ENCODE measurements around the gene COPS8. TPM values are rescaled to one million over a fixed set of nuclear protein-coding genes. Genes with fewer than 3 reads are reported as not detected.

Gene COPS8
- total RNA-seq, 1 donor from 2014 or later = 86.7 TPM

DNA sequence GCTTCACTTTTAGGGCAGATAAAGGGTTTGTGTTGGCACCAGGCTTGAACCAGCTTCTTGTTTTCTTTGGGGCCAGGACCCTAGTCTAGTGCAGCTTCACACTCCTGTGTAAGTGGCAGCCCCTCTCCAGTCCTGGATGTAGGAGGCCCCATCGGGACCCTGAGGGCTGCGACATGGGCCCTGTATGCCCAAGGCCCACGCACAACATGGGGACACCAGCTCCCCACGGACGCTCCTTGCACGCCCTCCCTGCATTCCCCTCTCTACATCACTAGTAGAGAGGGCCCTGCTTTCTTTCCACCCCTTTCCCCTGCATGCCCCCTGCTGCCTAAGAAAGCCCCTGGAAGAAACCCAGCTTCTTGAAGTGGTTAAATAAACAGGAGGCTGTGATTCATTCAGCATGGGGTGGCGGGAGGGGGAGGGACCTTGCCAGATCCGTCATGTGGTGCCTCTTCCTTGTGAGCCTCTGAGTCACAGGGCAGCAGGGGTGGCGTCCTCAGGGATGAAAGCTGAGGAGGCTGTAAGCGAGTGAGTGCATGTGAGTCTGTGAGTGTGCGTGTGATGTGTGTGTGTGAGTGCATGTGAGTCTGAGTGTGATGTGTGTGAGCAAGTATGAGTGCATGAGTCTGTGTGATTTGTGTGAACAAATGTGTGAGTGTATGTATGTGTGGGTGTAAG, 42.5 kb downstream of the COPS8 start:
- DNase-seq (ENCODE audit: low spot score) = peak; percentile 89
- intact Hi-C loops (cut with DNase I) = loop anchor here (5.0 kb wide), 2 partner anchors 284 to 384 kb away; partner anchors contain the start of gene COL6A3

DNA sequence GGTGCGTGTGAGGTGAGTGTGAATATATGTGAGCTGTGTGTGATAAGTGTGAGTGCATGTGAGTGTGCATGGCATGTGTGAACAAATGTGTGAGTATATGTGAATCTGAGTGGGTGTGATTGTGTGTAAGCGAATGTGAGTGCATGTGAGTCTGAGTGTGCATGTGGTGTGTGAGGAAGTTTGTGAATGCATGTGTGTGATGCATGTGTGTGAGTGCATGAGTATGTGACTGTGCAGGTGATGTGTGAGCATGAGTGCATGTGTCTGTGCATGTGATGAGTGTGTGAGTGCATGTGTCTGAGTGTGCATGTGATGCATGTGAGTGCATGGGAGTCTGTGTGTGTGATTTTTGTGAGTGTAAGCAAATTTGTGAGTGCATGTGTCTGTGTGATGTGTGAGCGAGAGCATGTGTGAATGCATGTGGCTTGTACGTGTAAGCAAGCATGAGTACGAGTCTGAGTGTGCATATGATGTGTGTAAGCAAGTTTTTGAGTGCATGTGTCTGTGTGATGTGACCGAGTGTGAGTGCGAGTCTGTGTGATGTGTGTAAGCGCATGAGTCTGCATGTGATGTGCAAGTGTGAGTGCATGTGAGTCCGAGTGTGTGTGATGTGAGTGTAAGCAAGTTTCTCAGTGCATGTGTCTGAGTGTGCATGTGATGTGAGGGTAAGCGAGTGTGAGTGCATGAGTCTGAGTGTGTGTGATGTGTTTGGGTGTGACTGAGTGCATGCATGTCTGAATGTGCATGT, 43.3 kb downstream of the COPS8 start:
- intact Hi-C loops (cut with DNase I) = loop anchor here (5.0 kb wide), 2 partner anchors 283 to 383 kb away; partner anchors contain the start of gene COL6A3
- no peak for DNase-seq (ENCODE audit: low spot score)

DNA sequence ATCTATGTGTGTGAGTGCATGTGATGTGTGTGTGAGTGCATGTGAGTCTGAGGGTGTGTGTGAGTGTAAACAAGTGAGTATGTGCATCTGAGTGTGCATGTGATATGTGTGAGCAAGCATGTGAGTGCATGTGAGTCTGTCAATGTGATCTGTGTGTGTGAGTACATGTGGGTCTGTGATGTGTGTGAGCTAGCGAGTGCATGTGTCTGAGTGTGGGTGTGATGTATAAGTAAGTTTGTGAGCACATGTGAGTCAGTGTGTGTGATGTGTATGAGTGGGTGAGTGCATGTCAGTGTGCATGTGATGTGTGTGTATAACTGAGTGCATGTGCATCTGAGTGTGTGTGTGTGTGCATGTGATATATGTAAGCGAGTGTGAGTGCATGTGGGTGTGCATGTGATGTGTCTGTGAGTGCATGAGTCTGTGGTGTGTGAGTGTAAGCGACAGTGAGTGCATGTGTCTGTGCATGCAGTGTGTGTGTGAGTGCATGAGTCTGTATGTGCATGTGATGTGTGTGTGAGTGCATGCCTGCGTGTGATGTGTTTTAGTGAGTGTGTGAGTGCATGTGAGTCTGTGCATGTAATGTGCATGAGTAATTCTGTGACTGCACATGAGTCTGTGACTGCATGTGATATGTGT, 44.1 kb downstream of the COPS8 start:
- no peak for DNase-seq (ENCODE audit: low spot score)
- intact Hi-C loops (cut with DNase I) = loop anchor here (5.0 kb wide), 2 partner anchors 283 to 383 kb away; partner anchors contain the start of gene COL6A3

- no peak for DNase-seq (ENCODE audit: low spot score)
- intact Hi-C loops (cut with DNase I) = no loop called here
These were observed 45.1 kb downstream of the COPS8 start for GRCh38 chr2:237130562-237131421.

GRCh38 chr2:237131749-237132533, 46.3 kb downstream of the COPS8 start:
- DNase-seq (ENCODE audit: low spot score) = no peak
- intact Hi-C loops (cut with DNase I) = no loop called here

DNA sequence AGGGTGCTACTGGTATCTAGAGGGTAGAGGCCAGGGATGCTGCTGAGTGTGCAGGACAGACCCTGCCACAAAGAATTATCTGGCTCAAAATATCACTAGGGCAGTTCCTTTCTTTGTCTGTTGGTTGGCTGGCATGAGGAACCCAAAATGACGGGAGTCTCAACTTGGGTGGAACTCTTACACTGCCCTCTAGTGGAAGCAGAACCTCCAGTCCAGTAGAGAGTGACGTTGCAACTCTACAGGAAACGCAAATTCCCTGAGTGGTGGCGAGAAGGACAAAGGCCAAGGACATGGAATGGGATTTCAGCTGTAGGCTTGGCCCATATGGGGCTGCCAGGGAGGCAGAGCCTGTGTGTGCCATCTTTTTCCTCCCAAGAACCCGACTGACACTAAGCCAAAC, 47.1 kb downstream of the COPS8 start:
- no peak for DNase-seq (ENCODE audit: low spot score)
- intact Hi-C loops (cut with DNase I) = no loop called here

DNA sequence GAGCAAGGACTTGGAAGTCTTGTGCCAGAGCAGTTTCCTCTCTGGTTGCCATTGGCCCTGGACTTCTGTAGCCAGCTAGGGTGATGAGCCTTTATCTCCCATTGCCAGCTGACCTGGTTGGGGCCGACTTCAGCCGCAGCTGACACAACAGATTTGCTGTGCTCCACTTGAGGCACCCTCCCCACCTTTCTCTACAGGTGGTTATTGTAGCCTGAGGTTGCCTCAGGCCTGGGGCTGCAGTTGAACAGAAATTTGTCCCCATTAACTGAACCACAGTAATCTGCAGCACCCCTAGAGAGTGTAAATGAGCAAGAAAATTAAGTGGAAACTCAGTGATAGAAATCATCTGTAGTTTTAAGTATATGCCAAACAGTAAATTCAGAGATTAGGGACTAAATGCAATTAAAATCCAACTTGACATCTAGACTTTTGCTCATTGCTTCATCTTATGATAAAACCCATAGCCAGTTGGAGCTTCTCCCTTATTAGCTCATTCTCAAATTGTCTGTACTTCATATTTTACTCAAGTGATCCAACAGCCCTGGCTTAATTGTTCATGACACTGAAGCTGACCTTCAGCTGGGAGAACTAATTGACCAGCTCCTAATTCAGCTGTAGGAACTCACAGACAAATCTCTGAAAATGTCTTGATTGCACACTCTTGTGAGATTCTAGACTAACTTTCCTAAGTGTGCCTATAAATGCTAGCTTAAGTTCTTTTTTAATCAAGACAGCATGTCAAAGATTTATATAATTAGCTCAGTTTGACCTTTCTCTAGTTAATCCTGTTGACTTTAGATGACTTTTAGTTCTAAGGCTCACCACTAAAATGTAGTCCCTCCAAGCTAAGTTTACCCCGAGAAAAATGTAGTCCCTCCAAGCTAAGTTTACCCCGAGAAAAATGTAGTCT, 48.9 kb downstream of the COPS8 start:
- intact Hi-C loops (cut with DNase I) = no loop called here
- no peak for DNase-seq (ENCODE audit: low spot score)

GRCh38 chr2:237136824-237137223, 51.1 kb downstream of the COPS8 start:
- intact Hi-C loops (cut with DNase I) = no loop called here
- DNase-seq (ENCODE audit: low spot score) = no peak

- no peak for DNase-seq (ENCODE audit: low spot score)
- intact Hi-C loops (cut with DNase I) = no loop called here
These were observed 52.1 kb downstream of the COPS8 start for GRCh38 chr2:237137626-237138323.

- DNase-seq (ENCODE audit: low spot score) = no peak
- intact Hi-C loops (cut with DNase I) = no loop called here
These were observed 53.5 kb downstream of the COPS8 start for GRCh38 chr2:237139123-237139675.

DNA sequence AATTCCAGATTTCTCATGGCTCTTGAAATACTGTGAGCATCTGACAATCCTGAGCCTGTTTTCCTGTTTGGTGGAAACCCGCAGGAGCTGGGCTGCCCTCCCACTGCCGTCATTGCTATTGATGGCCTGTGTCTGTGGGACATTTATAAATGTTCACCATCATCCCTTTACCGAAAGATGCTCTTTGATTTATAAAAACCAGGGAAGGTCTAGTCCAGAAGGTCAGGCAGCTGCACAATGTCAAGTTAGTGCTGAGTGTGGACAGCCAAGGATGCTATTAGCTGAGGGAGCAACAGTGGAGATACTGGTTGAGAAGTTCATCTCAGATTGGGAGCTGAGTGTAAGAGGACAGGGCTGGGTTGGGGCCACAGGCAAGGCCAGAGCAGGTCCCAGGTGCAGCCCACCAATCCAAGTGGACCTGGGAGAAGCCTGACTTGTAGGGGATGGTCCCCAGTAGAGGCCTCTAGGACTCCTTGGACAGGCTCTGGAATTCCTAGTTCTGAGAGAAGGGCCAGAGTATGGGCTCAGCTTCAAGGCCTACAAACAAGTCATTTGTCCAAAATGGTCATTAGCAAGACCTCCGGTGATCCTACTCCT, 55.1 kb downstream of the COPS8 start:
- intact Hi-C loops (cut with DNase I) = no loop called here
- DNase-seq (ENCODE audit: low spot score) = no peak

DNA sequence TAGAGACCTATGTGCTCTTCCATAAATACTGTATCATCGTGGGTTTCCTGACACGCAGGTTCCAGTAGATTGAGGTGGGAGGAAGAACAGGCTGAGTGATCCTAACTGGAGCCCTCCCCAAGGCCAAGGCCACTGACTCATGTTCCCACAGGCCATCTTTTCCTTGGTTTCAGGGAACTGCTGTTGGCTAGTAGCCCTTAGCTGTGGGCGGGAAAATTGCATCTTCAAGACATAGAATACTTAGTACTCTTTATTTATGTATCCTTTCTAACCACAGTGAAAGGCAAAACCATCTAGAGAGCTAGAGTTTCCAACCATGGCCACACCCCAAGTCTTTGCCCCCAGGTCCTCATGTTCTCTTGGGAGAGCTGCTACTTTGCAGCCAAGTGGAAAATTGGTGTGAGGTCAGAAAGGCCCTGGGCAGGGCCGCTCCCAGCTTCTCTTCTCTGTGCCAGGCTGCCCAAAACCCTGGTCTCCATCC, 55.9 kb downstream of the COPS8 start:
- no peak for DNase-seq (ENCODE audit: low spot score)
- intact Hi-C loops (cut with DNase I) = no loop called here

- no peak for DNase-seq (ENCODE audit: low spot score)
- intact Hi-C loops (cut with DNase I) = no loop called here
These were observed 57.4 kb downstream of the COPS8 start for GRCh38 chr2:237143118-237143517.

GRCh38 chr2:237143676-237144440, 58.2 kb downstream of the COPS8 start:
- intact Hi-C loops (cut with DNase I) = no loop called here
- no peak for DNase-seq (ENCODE audit: low spot score)

GRCh38 chr2:237144516-237144915, 58.8 kb downstream of the COPS8 start:
- no peak for DNase-seq (ENCODE audit: low spot score)
- intact Hi-C loops (cut with DNase I) = no loop called here

GRCh38 chr2:237147317-237147716, 61.6 kb downstream of the COPS8 start:
- intact Hi-C loops (cut with DNase I) = no loop called here
- DNase-seq (ENCODE audit: low spot score) = no peak

Data from cardiac septum (tissue), 1 donor.